HepG2 (cell line): ENCODE measurements around the gene RBMS2. TPM values are rescaled to one million over a fixed set of nuclear protein-coding genes. Genes with fewer than 3 reads are reported as not detected.

Experiments
- KAT8 ChIP-seq: IDR thresholded peaks from 2 replicates; pipeline ENCODE4 v1.6.1; 2016; ENCODE audit warnings: missing genetic modification reagents, missing compliant biosample characterization
- MAX ChIP-seq: IDR thresholded peaks from 2 replicates; pipeline ENCODE4 v1.6.1; 2012; ENCODE audit warnings: inconsistent platforms
- RAD21 ChIP-seq: fragments of 450-650 bp; formaldehyde crosslinking; IDR thresholded peaks from 2 replicates; pipeline ENCODE4 v1.5.0; 2020; ENCODE audit warnings: mild to moderate bottlenecking
- REPIN1 ChIP-seq: sonication (generic); formaldehyde crosslinking; IDR thresholded peaks from 2 replicates; pipeline ENCODE4 v1.8.0; 2022; ENCODE audit warnings: missing genetic modification reagents, low read depth, mild to moderate bottlenecking, borderline replicate concordance
- RNF2 ChIP-seq: fragments of 450-650 bp; conservative IDR thresholded peaks from 2 replicates; pipeline ENCODE4 v1.6.1; 2016; ENCODE audit warnings: low read depth
- ZNF280D ChIP-seq: sonication (generic); formaldehyde crosslinking; IDR thresholded peaks from 2 replicates; pipeline ENCODE4 v1.5.1; 2020; ENCODE audit warnings: mild to moderate bottlenecking, missing genetic modification reagents
- ZNF318 ChIP-seq: sonication (generic); formaldehyde crosslinking; IDR thresholded peaks from 2 replicates; pipeline ENCODE4 v1.4.0; 2020; ENCODE audit warnings: mild to moderate bottlenecking, missing genetic modification reagents
- ZNF512 ChIP-seq: sonication (generic); formaldehyde crosslinking; IDR thresholded peaks from 2 replicates; pipeline ENCODE4 v1.4.0; 2020; ENCODE audit warnings: mild to moderate bottlenecking, missing genetic modification reagents
- ZNF879 ChIP-seq: sonication (generic); formaldehyde crosslinking; IDR thresholded peaks from 2 replicates; pipeline ENCODE4 v1.8.1; 2023; ENCODE audit warnings: missing genetic modification reagents
- ZSCAN5A ChIP-seq: sonication (generic); formaldehyde crosslinking; IDR thresholded peaks from 2 replicates; pipeline ENCODE4 v1.8.0; 2022; ENCODE audit warnings: mild to moderate bottlenecking, missing genetic modification reagents, borderline replicate concordance
- polyA plus RNA-seq, 8 experiments: library from polyadenylated mRNA; depleted of rRNA in 3 of 8; stranded (reverse) in 7 of 8; unstranded in 1 of 8; fragments of >200 nt; fragmentation: Illumina TruSeq in 4 of 8; extraction: Trizol in 4 of 8; gene quantifications; 2 replicates each; pipeline versions ENCODE4 v1.2.1 to v1.2.3, GENCODE V29; 2011 to 2016; ENCODE audit warnings: low read depth in 4 of 8, missing spikeins in 1 of 8, mixed read lengths in 1 of 8; ENCODE audit not compliant: insufficient read depth in 1 of 8
- total RNA-seq, 5 experiments: library from RNA; depleted of rRNA; stranded (reverse); fragments of >200 nt; fragmentation: Illumina TruSeq; extraction: Trizol; gene quantifications; 2 replicates each; pipeline ENCODE4 v1.2.3, GENCODE V29; 2016; ENCODE audit warnings: low read depth in 1 of 5

The RBMS2 gene
- total and polyA plus RNA-seq, 2 of the 13 experiments (the other 11 are each of a cell fraction or from before 2014, with no cell fraction given), result 0.53 to 7.4 TPM

GRCh38 chr12:56630180-56630632, 108.6 kb downstream of the RBMS2 start, which contains the start of gene BAZ2A (continued):
- TF ChIP-seq ZNF512 (CRISPR knock-in tag), result no peak
- peak; percentile 87 for TF ChIP-seq MAX
- TF ChIP-seq ZNF879 (CRISPR knock-in tag), result no peak
- TF ChIP-seq ZNF318, result no peak
- no peak for TF ChIP-seq ZSCAN5A (CRISPR knock-in tag)
- TF ChIP-seq ZNF280D (CRISPR knock-in tag), result no peak
- no peak; the same call in 1 of the 2 replicates for TF ChIP-seq REPIN1 (CRISPR knock-in tag)
- TF ChIP-seq RAD21 (CRISPR knock-in tag), result no peak
- peak; percentile 79 for TF ChIP-seq KAT8 (CRISPR knock-in tag)
- TF ChIP-seq RNF2, result no peak
